ENCODE results near the gene TUSC2. TPM values are rescaled to one million over a fixed set of nuclear protein-coding genes. Genes with fewer than 3 reads are reported as not detected.
A peak's percentile ranks its signal among the peaks of the same experiment; 100 is the strongest.

The TUSC2 gene
- total and polyA plus RNA-seq, 9 of the 15 experiments (the other 6 are each of a cell fraction or from before 2014, with no cell fraction given) = 2.8 to 67.5 (median 25.8) TPM

DNA sequence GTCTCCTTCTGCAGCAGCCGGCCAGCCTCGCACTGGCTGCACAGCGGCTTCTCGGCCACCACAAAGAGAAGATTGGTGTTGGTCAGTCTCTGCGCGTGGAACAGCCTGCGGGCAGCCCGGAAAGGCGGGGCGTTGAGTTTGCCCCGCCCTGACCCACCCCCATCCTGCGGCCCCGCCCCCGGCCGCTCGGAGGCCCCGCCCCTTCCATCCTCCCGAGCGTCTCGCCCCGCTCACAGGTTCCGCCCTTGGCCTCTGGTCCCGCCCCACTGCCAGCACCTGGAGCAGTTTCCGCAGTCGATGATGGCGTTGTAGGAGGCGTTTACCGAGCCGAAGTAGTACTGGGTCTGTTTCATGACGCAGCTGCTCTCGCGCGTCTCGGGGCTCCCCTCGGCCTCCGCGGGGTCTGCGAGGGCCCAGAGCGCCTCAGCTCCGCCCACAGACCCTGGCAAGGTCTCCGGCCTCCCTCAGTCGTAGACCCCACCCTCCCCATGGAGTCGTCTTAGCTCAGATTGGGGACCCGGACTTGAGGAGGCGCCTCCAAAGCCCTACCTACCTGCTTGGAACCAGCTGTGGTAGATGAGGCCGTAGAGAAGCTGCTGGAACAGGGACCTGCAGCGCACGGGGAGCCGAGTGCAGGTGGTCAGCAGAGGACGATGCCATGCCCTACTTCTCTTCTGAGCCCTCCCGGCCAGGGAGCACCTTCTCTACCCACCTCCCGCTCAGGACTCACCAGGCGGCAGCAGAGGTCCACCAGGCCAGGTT lies 37.2 kb upstream of the TUSC2 start (continued):
- TF ChIP-seq POLR2AphosphoS2 (IDR thresholded peaks at IDR 0.05; ENCODE audit: low read length) (no peak), NR1H2 (CRISPR knock-in tag; IDR thresholded peaks at IDR 0.05) (no peak), DNMT1 (IDR thresholded peaks at IDR 0.05) (no peak), CXXC5 (CRISPR knock-in tag; IDR thresholded peaks at IDR 0.05) (peak; percentile 12), POLR2H (tag; IDR thresholded peaks at IDR 0.05; ENCODE audit: low read depth) (no peak), PHF8 (IDR thresholded peaks at IDR 0.05; ENCODE audit: borderline replicate concordance, low read length) (peak; percentile 32; the same call in 1 of the 2 replicates), RCOR1 (IDR thresholded peaks at IDR 0.05; ENCODE audit: borderline replicate concordance in 1 of 2, low read depth in 2 of 2, low read length in 2 of 2) (0 out of 4 replicates have a peak, but pooled peaks of 1 of the 2 experiments have one; percentile 4), ZBTB8A (IDR thresholded peaks at IDR 0.05; ENCODE audit: partially characterized antibody) (no peak), THRAP3 (IDR thresholded peaks at IDR 0.05; ENCODE audit: borderline replicate concordance) (no peak), ZEB2 (IDR thresholded peaks at IDR 0.05) (0 out of 2 replicates have a peak, but pooled peaks have one; percentile 26), ZNF778 (CRISPR knock-in tag; IDR thresholded peaks at IDR 0.05) (no peak), ZBTB11 (CRISPR knock-in tag; IDR thresholded peaks at IDR 0.05) (no peak), ZC3H4 (CRISPR knock-in tag; IDR thresholded peaks at IDR 0.05; ENCODE audit: borderline replicate concordance) (no peak), CREBBP (IDR thresholded peaks at IDR 0.05; ENCODE audit: low read depth, low read length) (no peak), MAZ (CRISPR knock-in tag; conservative IDR thresholded peaks at IDR 0.05 in 1 of 2, IDR thresholded peaks at IDR 0.05 in 1 of 2) (0 out of 4 replicates have a peak, but pooled peaks of 1 of the 2 experiments have one; percentile 16), ZKSCAN3 (CRISPR knock-in tag; IDR thresholded peaks at IDR 0.05) (no peak), KDM4B (IDR thresholded peaks at IDR 0.05; ENCODE audit: borderline replicate concordance in 2 of 2, low read depth in 1 of 2) (no peak)
- TF ChIP-seq, protein P1, sequence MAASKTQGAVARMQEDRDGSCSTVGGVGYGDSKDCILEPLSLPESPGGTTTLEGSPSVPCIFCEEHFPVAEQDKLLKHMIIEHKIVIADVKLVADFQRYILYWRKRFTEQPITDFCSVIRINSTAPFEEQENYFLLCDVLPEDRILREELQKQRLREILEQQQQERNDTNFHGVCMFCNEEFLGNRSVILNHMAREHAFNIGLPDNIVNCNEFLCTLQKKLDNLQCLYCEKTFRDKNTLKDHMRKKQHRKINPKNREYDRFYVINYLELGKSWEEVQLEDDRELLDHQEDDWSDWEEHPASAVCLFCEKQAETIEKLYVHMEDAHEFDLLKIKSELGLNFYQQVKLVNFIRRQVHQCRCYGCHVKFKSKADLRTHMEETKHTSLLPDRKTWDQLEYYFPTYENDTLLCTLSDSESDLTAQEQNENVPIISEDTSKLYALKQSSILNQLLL (CRISPR knock-in tag; IDR thresholded peaks at IDR 0.05; ENCODE audit: borderline replicate concordance) = no peak
- TF ChIP-seq, protein P2, sequence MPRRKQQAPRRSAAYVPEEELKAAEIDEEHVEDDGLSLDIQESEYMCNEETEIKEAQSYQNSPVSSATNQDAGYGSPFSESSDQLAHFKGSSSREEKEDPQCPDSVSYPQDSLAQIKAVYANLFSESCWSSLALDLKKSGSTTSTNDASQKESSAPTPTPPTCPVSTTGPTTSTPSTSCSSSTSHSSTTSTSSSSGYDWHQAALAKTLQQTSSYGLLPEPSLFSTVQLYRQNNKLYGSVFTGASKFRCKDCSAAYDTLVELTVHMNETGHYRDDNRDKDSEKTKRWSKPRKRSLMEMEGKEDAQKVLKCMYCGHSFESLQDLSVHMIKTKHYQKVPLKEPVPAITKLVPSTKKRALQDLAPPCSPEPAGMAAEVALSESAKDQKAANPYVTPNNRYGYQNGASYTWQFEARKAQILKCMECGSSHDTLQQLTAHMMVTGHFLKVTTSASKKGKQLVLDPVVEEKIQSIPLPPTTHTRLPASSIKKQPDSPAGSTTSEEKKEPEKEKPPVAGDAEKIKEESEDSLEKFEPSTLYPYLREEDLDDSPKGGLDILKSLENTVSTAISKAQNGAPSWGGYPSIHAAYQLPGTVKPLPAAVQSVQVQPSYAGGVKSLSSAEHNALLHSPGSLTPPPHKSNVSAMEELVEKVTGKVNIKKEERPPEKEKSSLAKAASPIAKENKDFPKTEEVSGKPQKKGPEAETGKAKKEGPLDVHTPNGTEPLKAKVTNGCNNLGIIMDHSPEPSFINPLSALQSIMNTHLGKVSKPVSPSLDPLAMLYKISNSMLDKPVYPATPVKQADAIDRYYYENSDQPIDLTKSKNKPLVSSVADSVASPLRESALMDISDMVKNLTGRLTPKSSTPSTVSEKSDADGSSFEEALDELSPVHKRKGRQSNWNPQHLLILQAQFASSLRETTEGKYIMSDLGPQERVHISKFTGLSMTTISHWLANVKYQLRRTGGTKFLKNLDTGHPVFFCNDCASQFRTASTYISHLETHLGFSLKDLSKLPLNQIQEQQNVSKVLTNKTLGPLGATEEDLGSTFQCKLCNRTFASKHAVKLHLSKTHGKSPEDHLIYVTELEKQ (CRISPR knock-in tag; IDR thresholded peaks at IDR 0.05) = no peak
